HFF-Myc (cell line): Measurements from ENCODE around the gene C1orf21.

Experiments
- DNase-seq: peaks from one replicate; pipeline ENCODE4 v3.0.0-alpha.2; 2011; ENCODE audit warnings: low read depth; ENCODE audit errors: extremely low read depth
- H3K4me3 ChIP-seq: replicated peaks from 2 replicates; pipeline ENCODE4 v1.5.1; 2011; ENCODE audit warnings: low read depth, mild to moderate bottlenecking, control low read depth, low read length
- TF ChIP-seq, protein P1 (sequence below): IDR thresholded peaks from 2 replicates; pipeline ENCODE4 v1.5.1; 2012; ENCODE audit warnings: mild to moderate bottlenecking, low read depth, low read length, control low read depth; ENCODE audit errors: missing control alignments

C1orf21 gene

DNA sequence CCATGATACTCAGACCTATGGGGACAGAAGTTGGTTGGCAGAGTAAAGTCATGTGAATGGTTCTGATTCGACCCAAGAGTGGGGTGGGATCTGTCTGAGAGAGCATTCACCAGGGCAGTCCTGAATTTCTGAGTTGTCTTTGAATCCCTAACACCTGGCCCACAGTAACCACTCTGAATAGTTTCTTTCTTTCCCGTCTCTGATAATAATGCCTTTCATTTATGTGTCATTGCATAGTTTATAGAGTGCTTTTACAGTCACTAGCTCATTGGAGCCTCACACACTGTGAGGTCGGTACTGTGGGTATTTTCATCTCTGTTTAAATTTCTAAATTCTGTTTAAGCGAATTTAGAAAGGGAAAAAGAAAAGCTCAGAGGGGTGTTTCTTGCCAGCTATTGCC, 147.1 kb downstream of the C1orf21 start:
- H3K4me3 ChIP-seq = no peak overlapping the region
- no peak for DNase-seq
- TF ChIP-seq, protein P1, sequence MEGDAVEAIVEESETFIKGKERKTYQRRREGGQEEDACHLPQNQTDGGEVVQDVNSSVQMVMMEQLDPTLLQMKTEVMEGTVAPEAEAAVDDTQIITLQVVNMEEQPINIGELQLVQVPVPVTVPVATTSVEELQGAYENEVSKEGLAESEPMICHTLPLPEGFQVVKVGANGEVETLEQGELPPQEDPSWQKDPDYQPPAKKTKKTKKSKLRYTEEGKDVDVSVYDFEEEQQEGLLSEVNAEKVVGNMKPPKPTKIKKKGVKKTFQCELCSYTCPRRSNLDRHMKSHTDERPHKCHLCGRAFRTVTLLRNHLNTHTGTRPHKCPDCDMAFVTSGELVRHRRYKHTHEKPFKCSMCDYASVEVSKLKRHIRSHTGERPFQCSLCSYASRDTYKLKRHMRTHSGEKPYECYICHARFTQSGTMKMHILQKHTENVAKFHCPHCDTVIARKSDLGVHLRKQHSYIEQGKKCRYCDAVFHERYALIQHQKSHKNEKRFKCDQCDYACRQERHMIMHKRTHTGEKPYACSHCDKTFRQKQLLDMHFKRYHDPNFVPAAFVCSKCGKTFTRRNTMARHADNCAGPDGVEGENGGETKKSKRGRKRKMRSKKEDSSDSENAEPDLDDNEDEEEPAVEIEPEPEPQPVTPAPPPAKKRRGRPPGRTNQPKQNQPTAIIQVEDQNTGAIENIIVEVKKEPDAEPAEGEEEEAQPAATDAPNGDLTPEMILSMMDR = no peak

DNA sequence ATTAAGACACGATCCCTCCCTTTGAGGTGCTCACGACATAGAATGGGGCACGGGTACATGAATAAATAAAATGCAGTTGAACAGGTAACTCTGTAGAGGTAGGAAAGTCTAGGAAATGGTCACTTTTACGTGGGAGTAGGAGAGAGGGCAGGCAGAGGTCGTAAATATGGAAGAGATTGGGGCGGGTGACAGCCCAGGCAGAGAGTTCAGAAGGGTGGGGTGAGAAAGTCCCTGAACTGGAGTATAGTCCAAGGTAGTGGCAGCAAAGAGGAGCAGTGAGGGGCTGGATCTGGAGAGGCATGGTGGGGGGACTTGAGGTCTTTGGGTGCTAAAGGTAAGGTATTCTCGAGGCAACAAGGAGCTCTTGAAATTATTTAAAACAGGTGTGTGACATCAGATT, 147.9 kb downstream of the C1orf21 start:
- H3K4me3 ChIP-seq = no peak overlapping the region
- DNase-seq = no peak
- TF ChIP-seq, protein P1 = no peak

DNA sequence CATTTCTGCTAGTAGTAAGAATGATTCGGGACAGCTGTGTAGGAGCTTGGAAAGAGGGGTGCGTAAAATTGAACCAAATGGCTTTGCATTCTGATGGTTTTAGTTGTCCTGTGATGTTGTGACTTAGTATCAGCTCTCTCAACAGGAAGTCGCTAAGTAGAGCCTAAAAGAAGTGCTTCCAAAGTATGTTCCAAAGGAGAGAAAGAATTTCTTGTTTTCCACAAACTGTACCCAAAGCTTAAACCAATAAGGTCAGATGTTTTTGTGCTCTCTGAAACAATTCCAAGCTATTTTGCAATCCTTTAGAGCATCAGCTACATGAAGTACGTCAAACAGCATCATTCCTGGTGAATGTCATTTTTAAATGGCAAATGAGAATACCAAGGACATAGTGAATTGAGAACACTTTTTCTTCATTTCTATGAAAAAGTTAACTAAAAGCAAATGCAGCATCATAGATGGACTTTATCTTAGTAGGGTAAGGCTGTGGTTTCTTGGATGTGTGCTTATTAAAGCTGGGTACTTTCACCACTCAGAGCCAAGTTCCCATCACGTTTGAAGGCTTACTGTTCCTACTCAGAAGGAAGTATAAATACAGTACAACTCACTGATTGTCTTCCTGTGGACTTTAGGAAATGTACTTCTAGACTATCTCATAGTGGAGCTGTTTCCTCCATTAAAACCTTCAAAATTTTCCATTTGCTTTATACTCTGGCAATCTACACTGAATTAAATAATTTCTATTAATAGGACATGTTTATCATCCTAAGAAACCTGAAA, 148.6 kb downstream of the C1orf21 start:
- H3K4me3 ChIP-seq = no peak overlapping the region
- no peak for DNase-seq
- TF ChIP-seq, protein P1 = no peak

DNA sequence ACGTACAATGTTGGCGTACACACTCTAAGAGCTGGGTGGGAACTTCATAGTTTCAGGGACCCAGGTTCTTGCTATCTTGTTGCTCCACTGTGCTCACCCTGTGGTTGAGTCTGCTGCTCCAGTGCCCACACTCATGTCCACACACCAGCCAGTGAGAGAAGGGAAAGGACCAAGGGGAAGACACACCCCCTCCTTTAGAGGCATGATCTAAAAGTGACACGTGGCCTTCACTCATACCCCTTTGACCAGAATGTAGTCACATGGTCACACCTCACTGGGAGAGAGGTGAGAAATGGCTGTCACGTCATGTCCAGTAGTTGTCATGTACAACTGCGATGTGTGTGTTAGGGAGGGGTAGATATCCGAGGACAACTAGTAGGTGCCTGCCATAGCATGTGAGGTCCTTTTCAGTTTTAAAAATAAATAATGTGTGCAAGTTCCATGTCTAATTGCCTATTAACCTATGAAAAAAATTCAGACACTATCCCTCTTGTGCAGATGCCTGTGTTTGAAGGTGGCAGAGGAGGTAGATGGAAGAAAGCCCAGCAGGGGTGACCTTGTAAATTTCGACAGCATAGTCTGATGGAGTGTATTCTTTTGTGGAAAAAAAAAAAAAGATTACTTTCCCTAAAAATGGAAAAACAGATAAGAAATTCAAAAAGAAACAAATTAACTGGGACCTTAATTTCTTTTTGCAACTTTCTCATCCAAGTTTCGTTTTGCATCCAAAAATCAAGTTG, 149.6 kb downstream of the C1orf21 start:
- TF ChIP-seq, protein P1 = no peak
- no peak for DNase-seq
- H3K4me3 ChIP-seq = no peak overlapping the region

DNA sequence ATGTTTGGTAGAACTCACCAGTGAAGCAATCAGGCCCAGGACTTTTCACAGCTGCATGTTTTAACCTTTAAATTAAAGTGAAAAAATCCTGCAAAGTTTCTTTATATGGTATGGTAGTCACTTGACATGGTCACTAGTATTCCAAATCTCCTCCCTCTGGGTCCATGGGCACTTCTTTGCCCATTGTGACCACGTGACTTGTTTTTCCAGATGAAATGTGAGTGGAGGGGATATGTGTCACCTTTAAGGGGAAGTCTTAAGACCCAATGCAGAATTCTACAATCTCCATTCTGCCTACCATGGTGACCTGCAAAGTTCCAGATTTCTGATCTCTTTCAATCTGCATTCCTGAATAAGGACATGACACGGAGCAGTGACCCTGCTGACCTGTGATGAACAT, 152.8 kb downstream of the C1orf21 start:
- DNase-seq = no peak
- TF ChIP-seq, protein P1 = no peak
- H3K4me3 ChIP-seq = no peak overlapping the region

DNA sequence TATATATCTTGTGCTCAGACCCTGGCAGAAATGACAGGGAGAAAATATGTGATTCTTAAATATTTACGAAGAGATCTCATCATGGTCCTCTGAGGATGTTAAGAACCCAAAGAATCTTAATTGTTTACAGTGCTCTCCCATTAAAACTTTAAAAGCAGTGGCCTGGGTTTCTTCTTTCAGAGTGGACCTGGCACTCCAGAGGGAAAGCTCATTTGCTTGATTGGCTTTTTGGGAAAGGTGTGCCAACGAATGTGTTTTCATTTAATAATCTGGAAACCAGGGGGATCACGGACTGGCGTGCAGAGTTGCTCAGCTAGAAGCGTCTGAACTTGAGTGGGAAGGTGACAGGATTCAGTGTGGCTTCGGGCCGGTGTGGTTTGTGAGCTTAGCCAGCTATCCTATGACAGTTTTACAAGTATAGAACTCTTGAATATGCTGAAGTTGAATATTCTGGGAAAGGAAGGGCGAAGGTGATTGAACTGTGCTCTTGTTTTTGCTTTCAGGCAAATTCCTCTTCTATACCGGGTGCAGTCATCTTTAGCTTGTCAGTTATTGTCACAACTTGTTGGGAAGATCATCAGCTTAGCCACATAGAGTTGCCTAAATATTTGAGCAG, 154.8 kb downstream of the C1orf21 start:
- H3K4me3 ChIP-seq = no peak overlapping the region
- TF ChIP-seq, protein P1 = no peak
- DNase-seq = no peak
